ENCODE results near the gene TPRN. TPM values are rescaled to one million over a fixed set of nuclear protein-coding genes. Genes with fewer than 3 reads are reported as not detected.

Gene TPRN
- total RNA-seq, 1 donor from 2014 or later: 3.4 TPM

DNA sequence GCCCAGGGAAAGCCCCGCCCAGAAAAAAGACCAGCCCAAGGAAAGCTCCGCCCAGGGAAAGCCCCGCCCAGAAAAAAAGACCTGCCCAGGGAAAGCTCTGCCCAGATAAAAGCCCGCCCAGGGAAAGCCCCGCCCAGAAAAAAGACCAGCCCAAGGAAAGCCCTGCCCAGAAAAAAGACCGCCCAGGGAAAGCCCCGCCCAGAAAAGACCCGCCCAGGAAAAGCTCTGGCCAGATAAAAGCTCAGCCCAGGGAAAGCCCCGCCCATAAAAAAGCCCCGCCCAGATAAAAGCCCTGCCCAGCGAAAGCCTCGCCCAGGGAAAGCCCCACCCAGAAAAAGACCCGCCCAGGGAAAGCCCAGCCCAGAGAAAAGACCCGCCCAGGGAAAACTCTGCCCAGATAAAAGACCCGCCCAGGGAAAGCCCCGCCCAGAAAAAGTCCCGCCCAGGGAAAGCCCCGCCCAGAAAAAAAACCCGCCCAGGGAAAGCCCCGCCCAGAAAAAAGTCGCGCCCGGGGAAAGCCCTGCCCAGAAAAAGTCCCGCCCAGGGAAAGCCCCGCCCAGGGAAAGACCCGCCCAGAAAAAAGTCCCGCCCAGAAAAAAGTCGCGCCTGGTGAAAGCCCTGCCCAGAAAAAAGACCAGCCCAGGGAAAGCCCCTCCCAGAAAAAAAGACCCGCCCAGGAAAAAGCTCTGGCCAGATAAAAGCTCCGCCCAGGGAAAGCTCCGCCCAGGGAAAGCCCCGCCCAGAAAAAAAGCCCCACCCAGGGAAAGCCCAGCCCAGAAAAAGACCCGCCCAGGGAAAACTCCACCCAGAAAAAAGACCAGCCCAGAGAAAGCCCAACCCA is 49.7 kb downstream of the TPRN start:
- TF ChIP-seq EZH2 (IDR thresholded peaks at IDR 0.05) (no peak), EZH2phosphoT487 (IDR thresholded peaks at IDR 0.05) (no peak)
- TF ChIP-seq, protein P1, sequence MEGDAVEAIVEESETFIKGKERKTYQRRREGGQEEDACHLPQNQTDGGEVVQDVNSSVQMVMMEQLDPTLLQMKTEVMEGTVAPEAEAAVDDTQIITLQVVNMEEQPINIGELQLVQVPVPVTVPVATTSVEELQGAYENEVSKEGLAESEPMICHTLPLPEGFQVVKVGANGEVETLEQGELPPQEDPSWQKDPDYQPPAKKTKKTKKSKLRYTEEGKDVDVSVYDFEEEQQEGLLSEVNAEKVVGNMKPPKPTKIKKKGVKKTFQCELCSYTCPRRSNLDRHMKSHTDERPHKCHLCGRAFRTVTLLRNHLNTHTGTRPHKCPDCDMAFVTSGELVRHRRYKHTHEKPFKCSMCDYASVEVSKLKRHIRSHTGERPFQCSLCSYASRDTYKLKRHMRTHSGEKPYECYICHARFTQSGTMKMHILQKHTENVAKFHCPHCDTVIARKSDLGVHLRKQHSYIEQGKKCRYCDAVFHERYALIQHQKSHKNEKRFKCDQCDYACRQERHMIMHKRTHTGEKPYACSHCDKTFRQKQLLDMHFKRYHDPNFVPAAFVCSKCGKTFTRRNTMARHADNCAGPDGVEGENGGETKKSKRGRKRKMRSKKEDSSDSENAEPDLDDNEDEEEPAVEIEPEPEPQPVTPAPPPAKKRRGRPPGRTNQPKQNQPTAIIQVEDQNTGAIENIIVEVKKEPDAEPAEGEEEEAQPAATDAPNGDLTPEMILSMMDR (IDR thresholded peaks at IDR 0.05): no peak
- peaks cover 28% of the 10 kb centered on the region for H3K27me3 Mint-ChIP-seq (ENCODE audit: insufficient read depth, low read depth)
- Histone ChIP-seq H3K79me2 (ENCODE audit: low read depth) (no peaks in the 10 kb centered on the region), H4K20me1 (ENCODE audit: low read depth) (no peaks in the 10 kb centered on the region), H3K4me2 (no peak overlapping the region), H3F3A (ENCODE audit: low read depth) (peaks cover 23% of the 10 kb centered on the region), H3K4me3 (no peak overlapping the region), H3K27me3 (peaks cover 80% of the 10 kb centered on the region), H3K4me1 (no peaks in the 10 kb centered on the region), H3K27ac (no peak overlapping the region), H2AFZ (replicated peaks) (no peak overlapping the region), H3K9ac (no peak overlapping the region), H3K9me3 (ENCODE audit: low read depth) (no peaks in the 10 kb centered on the region), H3K36me3 (no peaks in the 10 kb centered on the region)
- H3K9me3 Mint-ChIP-seq: peaks cover 3% of the 10 kb centered on the region
- no peak for DNase-seq (ENCODE audit: low spot score)
- no peak overlapping the region for H3K4me3 Mint-ChIP-seq
- H3K4me1 Mint-ChIP-seq: no peaks in the 10 kb centered on the region
- no peak overlapping the region for H3K27ac Mint-ChIP-seq
- H3K36me3 Mint-ChIP-seq: no peaks in the 10 kb centered on the region

DNA sequence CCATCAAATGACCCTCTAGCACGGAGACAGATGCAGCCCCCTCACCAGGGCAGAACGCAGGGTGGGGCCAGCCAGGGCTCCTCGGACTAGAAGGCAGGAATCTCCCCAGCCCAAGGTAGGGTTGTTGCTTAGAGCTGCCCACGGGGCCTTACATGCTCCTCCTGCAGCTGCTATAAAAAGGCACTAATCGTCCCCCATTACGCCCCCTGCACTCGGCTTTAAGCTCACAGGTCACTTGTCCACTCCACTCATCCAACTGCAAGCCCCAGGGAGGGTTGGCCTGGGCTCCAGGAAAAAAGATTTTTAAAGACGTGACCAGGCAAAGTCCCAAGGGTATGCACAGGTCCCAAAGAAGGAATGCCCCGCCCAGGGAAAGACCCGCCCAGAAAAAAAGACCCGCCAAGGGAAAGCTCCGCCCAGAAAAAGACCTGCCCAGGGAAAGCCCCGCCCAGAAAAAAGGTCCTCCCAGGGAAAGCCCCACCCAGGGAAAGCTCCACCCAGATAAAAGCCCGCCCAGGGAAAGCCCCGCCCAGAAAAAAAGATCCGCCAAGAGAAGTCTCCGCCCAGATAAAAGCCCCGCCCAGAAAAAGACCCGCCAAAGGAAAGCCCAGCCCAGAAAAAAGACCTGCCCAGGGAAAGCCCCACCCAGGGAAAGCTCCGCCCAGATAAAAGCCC is 50.5 kb downstream of the TPRN start:
- no peak for TF ChIP-seq EZH2 (IDR thresholded peaks at IDR 0.05)
- TF ChIP-seq EZH2phosphoT487 (IDR thresholded peaks at IDR 0.05): no peak
- TF ChIP-seq, protein P1 (IDR thresholded peaks at IDR 0.05): no peak
- H3K36me3 ChIP-seq: no peaks in the 10 kb centered on the region
- no peak overlapping the region for H3K4me3 ChIP-seq

DNA sequence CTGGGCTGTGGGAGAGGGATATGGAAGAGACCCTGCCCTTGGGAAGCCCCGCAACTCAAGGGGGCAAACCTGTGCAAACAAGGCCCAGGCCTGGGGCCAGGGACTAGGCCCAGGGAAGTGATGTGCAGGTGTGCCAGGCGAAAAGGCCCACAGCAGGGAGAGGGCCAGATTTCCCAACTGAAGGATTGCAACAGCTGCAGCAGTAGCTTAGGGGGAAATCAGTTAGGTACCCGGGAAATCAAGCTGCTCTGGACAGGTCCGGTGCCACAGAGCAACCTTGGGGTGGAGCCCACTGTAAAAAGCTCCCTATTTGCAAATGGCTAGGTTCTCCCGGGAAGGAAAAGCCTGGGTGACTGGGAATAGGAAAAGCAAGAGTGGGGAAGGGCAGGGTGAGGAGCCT is 51.2 kb downstream of the TPRN start:
- Histone ChIP-seq H3K36me3 (no peaks in the 10 kb centered on the region), H3K4me1 (no peaks in the 10 kb centered on the region), H3K27ac (no peak overlapping the region), H3K4me3 (no peak overlapping the region), H3K79me2 (ENCODE audit: low read depth) (no peaks in the 10 kb centered on the region), H4K20me1 (ENCODE audit: low read depth) (no peaks in the 10 kb centered on the region), H2AFZ (replicated peaks) (no peak overlapping the region), H3F3A (ENCODE audit: low read depth) (peaks cover 23% of the 10 kb centered on the region), H3K9ac (no peak overlapping the region), H3K4me2 (no peak overlapping the region), H3K9me3 (ENCODE audit: low read depth) (no peaks in the 10 kb centered on the region), H3K27me3 (peaks cover 74% of the 10 kb centered on the region)
- no peak for DNase-seq (ENCODE audit: low spot score)
- TF ChIP-seq, protein P1 (IDR thresholded peaks at IDR 0.05): no peak
- TF ChIP-seq EZH2 (IDR thresholded peaks at IDR 0.05): no peak
- TF ChIP-seq EZH2phosphoT487 (IDR thresholded peaks at IDR 0.05): no peak
- H3K27me3 Mint-ChIP-seq (ENCODE audit: insufficient read depth, low read depth): peaks cover 20% of the 10 kb centered on the region
- H3K4me1 Mint-ChIP-seq: no peaks in the 10 kb centered on the region
- H3K27ac Mint-ChIP-seq: no peak overlapping the region
- no peak overlapping the region for H3K4me3 Mint-ChIP-seq
- H3K9me3 Mint-ChIP-seq: peaks cover 3% of the 10 kb centered on the region
- H3K36me3 Mint-ChIP-seq: no peaks in the 10 kb centered on the region

More for the DNA sequence above, 50.5 kb downstream of the TPRN start:
- Histone ChIP-seq H3K9ac (no peak overlapping the region), H3K79me2 (ENCODE audit: low read depth) (no peaks in the 10 kb centered on the region), H3K27ac (no peak overlapping the region), H3K27me3 (peaks cover 79% of the 10 kb centered on the region), H4K20me1 (ENCODE audit: low read depth) (no peaks in the 10 kb centered on the region), H3F3A (ENCODE audit: low read depth) (peaks cover 23% of the 10 kb centered on the region), H3K4me1 (no peaks in the 10 kb centered on the region), H3K4me2 (no peak overlapping the region), H3K9me3 (ENCODE audit: low read depth) (no peaks in the 10 kb centered on the region), H2AFZ (replicated peaks) (no peak overlapping the region)
- DNase-seq (ENCODE audit: low spot score): no peak
- H3K4me1 Mint-ChIP-seq: no peaks in the 10 kb centered on the region
- H3K27ac Mint-ChIP-seq: no peak overlapping the region
- peaks cover 3% of the 10 kb centered on the region for H3K9me3 Mint-ChIP-seq
- no peak overlapping the region for H3K4me3 Mint-ChIP-seq
- peaks cover 26% of the 10 kb centered on the region for H3K27me3 Mint-ChIP-seq (ENCODE audit: insufficient read depth, low read depth)
- H3K36me3 Mint-ChIP-seq: no peaks in the 10 kb centered on the region

Data from neural progenitor cell (in vitro differentiated cells).